H54 (cell line): ENCODE results near the gene ULK4.
A peak's percentile ranks its signal among the peaks of the same experiment; 100 is the strongest.
"Not testable (repeated sequence)": the region's sequence is repeated elsewhere in the genome, so short reads cannot be mapped to it uniquely, and the experiment has no call there.

Source experiments
- DNase-seq: peaks from one replicate; pipeline ENCODE4 v3.0.0; 2011; ENCODE audit warnings: low spot score, mixed read lengths; ENCODE audit not compliant: insufficient read length
- FAIRE-seq: peaks from 3 replicates; lab custom pipeline; 2011; peaks lifted over from hg19 to GRCh38; lab: Jason Lieb, UNC
- POLR2A ChIP-seq: IDR thresholded peaks from 2 replicates; pipeline ENCODE4 v1.6.1; 2011; ENCODE audit warnings: low read depth, mild to moderate bottlenecking, low read length

The ULK4 gene

GRCh38 chr3:41915353-41915752 lies 46.5 kb downstream of the ULK4 start:
- TF ChIP-seq POLR2A, result no peak
- DNase-seq (no peak), FAIRE-seq (no peak)

GRCh38 chr3:41912280-41912679 lies 49.6 kb downstream of the ULK4 start:
- TF ChIP-seq POLR2A, result no peak
- FAIRE-seq (no peak), DNase-seq (no peak)

GRCh38 chr3:41907330-41908073 lies 54.4 kb downstream of the ULK4 start:
- no peak for TF ChIP-seq POLR2A
- DNase-seq (peak; percentile 31), FAIRE-seq (peak; percentile 86)

- DNase-seq (peak; percentile 52), FAIRE-seq (peak; percentile 97)
- no peak for TF ChIP-seq POLR2A
Measured at GRCh38 chr3:41900265-41900664, 61.6 kb downstream of the ULK4 start.

- no peak for TF ChIP-seq POLR2A
Measured at GRCh38 chr3:41898631-41899030, 63.3 kb downstream of the ULK4 start.

GRCh38 chr3:41893977-41894376 lies 67.9 kb downstream of the ULK4 start:
- DNase-seq, result peak; percentile 7
- TF ChIP-seq POLR2A, result no peak
- peak; percentile 53 for FAIRE-seq

More at GRCh38 chr3:41898631-41899030, 63.3 kb downstream of the ULK4 start:
- DNase-seq (no peak), FAIRE-seq (no peak)

GRCh38 chr3:41888368-41889076 lies 73.4 kb downstream of the ULK4 start:
- FAIRE-seq, result no peak
- no peak for TF ChIP-seq POLR2A

GRCh38 chr3:41882956-41883355 lies 78.9 kb downstream of the ULK4 start:
- no peak for TF ChIP-seq POLR2A
- no peak for FAIRE-seq
- no peak for DNase-seq

More at GRCh38 chr3:41888368-41889076, 73.4 kb downstream of the ULK4 start:
- DNase-seq, result no peak

GRCh38 chr3:41881233-41881821 lies 80.6 kb downstream of the ULK4 start:
- peak; percentile 61 for FAIRE-seq
- TF ChIP-seq POLR2A, result no peak
- no peak for DNase-seq

- FAIRE-seq, result no peak
- DNase-seq, result no peak
- no peak for TF ChIP-seq POLR2A
Measured at GRCh38 chr3:41880387-41880786, 81.5 kb downstream of the ULK4 start.

- not testable (repeated sequence) for FAIRE-seq, DNase-seq
Measured at GRCh38 chr3:41877741-41878140, 84.2 kb downstream of the ULK4 start.

GRCh38 chr3:41874022-41874421 lies 87.9 kb downstream of the ULK4 start:
- DNase-seq (no peak), FAIRE-seq (peak; percentile 27)
- no peak for TF ChIP-seq POLR2A

- FAIRE-seq (no peak), DNase-seq (no peak)
- no peak for TF ChIP-seq POLR2A
Measured at GRCh38 chr3:41872157-41872556, 89.7 kb downstream of the ULK4 start.

- DNase-seq, result no peak
- TF ChIP-seq POLR2A, result no peak
- no peak for FAIRE-seq
Measured at GRCh38 chr3:41867533-41867932, 94.4 kb downstream of the ULK4 start.
